ENCODE measurements around the gene INHA. TPM values are rescaled to one million over a fixed set of nuclear protein-coding genes. Genes with fewer than 3 reads are reported as not detected.

The INHA gene
- total RNA-seq, 1 donor from 2014 or later: 2.4 TPM

DNA sequence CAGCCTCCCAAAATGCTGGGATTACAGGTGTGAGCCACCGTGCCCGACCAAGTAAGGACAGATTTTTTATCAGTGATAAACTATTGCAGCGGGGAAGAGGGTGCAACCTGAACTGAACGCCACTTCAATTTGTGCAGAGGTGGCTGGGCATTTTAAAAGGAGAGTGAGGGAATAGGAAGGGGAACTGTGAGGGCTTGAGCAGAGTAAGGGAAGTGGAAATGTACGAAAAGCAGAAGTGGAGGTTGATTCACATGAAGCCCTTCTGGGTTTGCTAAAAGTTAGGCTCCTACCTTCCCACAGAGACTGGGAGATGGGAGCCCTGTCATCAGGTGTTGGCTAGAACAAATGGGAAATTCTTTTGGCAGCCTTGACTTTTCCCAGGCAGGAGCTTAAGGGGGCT is 31.7 kb downstream of the INHA start:
- no peak for DNase-seq
- peaks cover 64% of the 10 kb centered on the region for H3K36me3 ChIP-seq
- no peaks in the 10 kb centered on the region for H3K27me3 ChIP-seq (ENCODE audit: low read depth)
- H3K4me3 ChIP-seq: no peak overlapping the region
- intact Hi-C loops (cut with micrococcal nuclease): no loop called here
- peaks cover 1% of the 10 kb centered on the region for H3K4me1 ChIP-seq
- no peaks in the 10 kb centered on the region for H3K9me3 ChIP-seq (replicated peaks)
- H3K27ac ChIP-seq (replicated peaks): no peak overlapping the region
- TF ChIP-seq, protein P1, sequence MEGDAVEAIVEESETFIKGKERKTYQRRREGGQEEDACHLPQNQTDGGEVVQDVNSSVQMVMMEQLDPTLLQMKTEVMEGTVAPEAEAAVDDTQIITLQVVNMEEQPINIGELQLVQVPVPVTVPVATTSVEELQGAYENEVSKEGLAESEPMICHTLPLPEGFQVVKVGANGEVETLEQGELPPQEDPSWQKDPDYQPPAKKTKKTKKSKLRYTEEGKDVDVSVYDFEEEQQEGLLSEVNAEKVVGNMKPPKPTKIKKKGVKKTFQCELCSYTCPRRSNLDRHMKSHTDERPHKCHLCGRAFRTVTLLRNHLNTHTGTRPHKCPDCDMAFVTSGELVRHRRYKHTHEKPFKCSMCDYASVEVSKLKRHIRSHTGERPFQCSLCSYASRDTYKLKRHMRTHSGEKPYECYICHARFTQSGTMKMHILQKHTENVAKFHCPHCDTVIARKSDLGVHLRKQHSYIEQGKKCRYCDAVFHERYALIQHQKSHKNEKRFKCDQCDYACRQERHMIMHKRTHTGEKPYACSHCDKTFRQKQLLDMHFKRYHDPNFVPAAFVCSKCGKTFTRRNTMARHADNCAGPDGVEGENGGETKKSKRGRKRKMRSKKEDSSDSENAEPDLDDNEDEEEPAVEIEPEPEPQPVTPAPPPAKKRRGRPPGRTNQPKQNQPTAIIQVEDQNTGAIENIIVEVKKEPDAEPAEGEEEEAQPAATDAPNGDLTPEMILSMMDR (IDR thresholded peaks at IDR 0.05; ENCODE audit: borderline replicate concordance): no peak

DNA sequence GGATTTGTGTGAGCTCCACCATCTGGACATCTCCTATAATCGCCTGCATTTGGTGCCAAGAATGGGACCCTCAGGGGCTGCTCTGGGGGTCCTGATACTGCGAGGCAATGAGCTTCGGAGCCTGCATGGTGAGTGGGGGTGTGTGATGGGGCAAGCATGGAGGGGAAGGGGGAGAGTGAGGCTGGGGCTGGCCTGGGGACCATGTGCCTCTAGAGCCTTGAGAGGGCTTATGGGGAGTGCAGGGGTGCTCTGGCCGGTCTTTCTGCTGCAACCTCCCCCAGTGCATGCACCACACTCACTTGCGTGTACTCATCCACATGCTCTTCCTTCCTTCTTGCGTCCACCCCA is 33.5 kb downstream of the INHA start:
- Histone ChIP-seq H3K27ac (replicated peaks) (no peak overlapping the region), H3K27me3 (ENCODE audit: low read depth) (no peaks in the 10 kb centered on the region), H3K4me1 (peaks cover 16% of the 10 kb centered on the region), H3K9me3 (replicated peaks) (no peaks in the 10 kb centered on the region), H3K4me3 (no peak overlapping the region), H3K36me3 (peaks cover 70% of the 10 kb centered on the region)
- DNase-seq: no peak
- intact Hi-C loops (cut with micrococcal nuclease): no loop called here
- TF ChIP-seq, protein P1 (IDR thresholded peaks at IDR 0.05; ENCODE audit: borderline replicate concordance): no peak

DNA sequence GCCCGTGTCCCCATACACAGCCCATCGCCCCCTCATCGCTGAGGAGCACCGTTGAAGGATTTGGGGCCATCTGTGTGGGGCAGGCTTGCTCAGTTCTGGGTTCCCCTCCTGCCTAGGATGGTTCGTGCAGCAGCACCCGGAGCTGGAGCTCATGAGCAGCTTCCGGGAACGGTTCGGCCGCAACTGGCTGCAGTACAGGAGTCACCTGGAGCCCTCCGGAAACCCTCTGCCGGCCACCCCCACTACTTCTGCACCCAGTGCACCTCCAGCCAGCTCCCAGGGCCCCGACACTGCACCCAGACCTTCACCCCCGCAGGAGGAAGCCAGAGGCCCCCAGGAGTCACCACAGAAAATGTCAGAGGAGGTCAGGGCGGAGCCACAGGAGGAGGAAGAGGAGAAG is 35.8 kb downstream of the INHA start:
- intact Hi-C loops (cut with micrococcal nuclease): no loop called here
- H3K4me3 ChIP-seq: no peak overlapping the region
- H3K27ac ChIP-seq (replicated peaks): peak overlapping the region; percentile 91
- TF ChIP-seq, protein P1 (IDR thresholded peaks at IDR 0.05; ENCODE audit: borderline replicate concordance): no peak
- peaks cover 23% of the 10 kb centered on the region for H3K4me1 ChIP-seq
- no peaks in the 10 kb centered on the region for H3K9me3 ChIP-seq (replicated peaks)
- DNase-seq: no peak
- peaks cover 66% of the 10 kb centered on the region for H3K36me3 ChIP-seq
- no peaks in the 10 kb centered on the region for H3K27me3 ChIP-seq (ENCODE audit: low read depth)

DNA sequence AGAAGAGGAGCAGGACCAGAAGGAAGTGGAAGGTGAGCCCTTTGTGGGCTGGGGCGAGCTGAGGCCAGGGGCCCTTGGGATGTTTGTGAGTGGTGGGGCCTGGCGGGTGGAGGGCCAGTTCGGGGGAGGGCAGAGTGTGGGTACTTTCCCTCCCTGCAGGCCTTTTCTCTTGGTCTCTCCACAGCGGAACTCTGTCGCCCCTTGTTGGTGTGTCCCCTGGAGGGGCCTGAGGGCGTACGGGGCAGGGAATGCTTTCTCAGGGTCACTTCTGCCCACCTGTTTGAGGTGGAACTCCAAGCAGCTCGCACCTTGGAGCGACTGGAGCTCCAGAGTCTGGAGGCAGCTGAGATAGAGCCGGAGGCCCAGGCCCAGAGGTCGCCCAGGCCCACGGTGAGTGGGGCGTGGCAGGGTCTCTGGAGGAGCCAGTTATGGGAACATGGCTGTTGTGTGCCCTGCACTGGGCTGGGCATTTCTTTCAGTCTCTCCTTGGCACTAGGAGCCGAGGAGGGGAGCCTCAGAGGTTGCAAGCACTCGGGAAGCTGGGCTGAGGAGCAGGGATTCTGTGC is 36.4 kb downstream of the INHA start:
- intact Hi-C loops (cut with micrococcal nuclease): no loop called here
- DNase-seq: no peak
- H3K4me1 ChIP-seq: peaks cover 23% of the 10 kb centered on the region
- TF ChIP-seq, protein P1 (IDR thresholded peaks at IDR 0.05; ENCODE audit: borderline replicate concordance): no peak
- H3K27me3 ChIP-seq (ENCODE audit: low read depth): no peaks in the 10 kb centered on the region
- peak overlapping the region; percentile 91 for H3K27ac ChIP-seq (replicated peaks)
- H3K4me3 ChIP-seq: no peak overlapping the region
- H3K36me3 ChIP-seq: peaks cover 61% of the 10 kb centered on the region
- H3K9me3 ChIP-seq (replicated peaks): no peaks in the 10 kb centered on the region

DNA sequence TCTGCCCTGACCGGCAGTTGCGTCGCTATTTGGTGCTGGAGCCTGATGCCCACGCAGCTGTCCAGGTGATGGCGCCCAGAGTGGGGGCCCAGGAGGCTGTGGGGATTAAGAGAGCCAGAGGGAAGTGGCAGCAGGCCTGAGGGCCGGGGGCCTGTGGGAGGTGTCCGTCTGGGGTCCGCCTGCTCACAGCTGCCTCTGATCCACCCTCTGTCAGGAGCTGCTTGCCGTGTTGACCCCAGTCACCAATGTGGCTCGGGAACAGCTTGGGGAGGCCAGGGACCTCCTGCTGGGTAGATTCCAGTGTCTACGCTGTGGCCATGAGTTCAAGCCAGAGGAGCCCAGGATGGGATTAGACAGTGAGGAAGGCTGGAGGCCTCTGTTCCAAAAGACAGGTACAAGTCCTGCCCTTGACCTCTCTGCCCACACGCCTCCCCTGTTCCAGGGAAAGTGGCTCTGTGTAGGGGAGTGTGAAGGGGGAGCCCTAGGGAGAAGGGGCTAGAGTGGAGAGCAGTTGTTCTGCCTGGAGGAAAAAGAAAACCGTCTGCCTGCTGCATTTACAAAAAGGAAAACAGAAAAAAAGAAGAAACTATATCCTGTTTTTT is 37.1 kb downstream of the INHA start:
- TF ChIP-seq, protein P1 (IDR thresholded peaks at IDR 0.05; ENCODE audit: borderline replicate concordance): no peak
- peak overlapping the region; percentile 91 for H3K27ac ChIP-seq (replicated peaks)
- DNase-seq: no peak
- peaks cover 23% of the 10 kb centered on the region for H3K4me1 ChIP-seq
- intact Hi-C loops (cut with micrococcal nuclease): no loop called here
- H3K4me3 ChIP-seq: no peak overlapping the region
- H3K36me3 ChIP-seq: peaks cover 60% of the 10 kb centered on the region
- H3K9me3 ChIP-seq (replicated peaks): no peaks in the 10 kb centered on the region
- no peaks in the 10 kb centered on the region for H3K27me3 ChIP-seq (ENCODE audit: low read depth)
